ENCODE measurements around the gene DCTN4. TPM values are rescaled to one million over a fixed set of nuclear protein-coding genes. Genes with fewer than 3 reads are reported as not detected.

The DCTN4 gene
- total RNA-seq (2021; ENCODE audit: unreplicated experiment): 66.8 TPM
- polyA plus RNA-seq (2012; ENCODE audit: insufficient read length): 33.5 TPM
- Bru-seq, nascent RNA: percentile 95 among the genes with signal in this experiment
- BruChase-seq, experiment 1, labeled RNA remaining after a 2-hour chase: percentile 93 among the genes with signal in this experiment
- BruChase-seq, experiment 2, labeled RNA remaining after a 6-hour chase: percentile 90 among the genes with signal in this experiment
- long read RNA-seq, full-length matches to known transcripts: 57 of 99 reads
- long read RNA-seq, partial matches to known transcripts: 35 of 99 reads
- long read RNA-seq, other reads (novel, unspliced or antisense): 7 of 99 reads

GRCh38 chr5:150758531-150759333 lies at the start of gene DCTN4:
DCTN4 (minus strand) TSS chr5:150759017; CDS start chr5:150758993, 24 bp downstream.
- Histone ChIP-seq H3K27ac (ENCODE audit: low read length) (peak within 1 kb of the TSS; percentile 100), H3K27me3 (ENCODE audit: control insufficient read depth, insufficient read depth, low read length) (no peaks in the 10 kb centered on the region), H3K36me3 (ENCODE audit: control insufficient read depth, insufficient read depth, low read length) (peaks cover 22% of the 10 kb centered on the region), H3K9me3 (ENCODE audit: control insufficient read depth, insufficient read depth, low read depth, low read length) (no peaks in the 10 kb centered on the region), H3K4me3 (ENCODE audit: low read depth in 2 of 2, low read length in 2 of 2) (peak within 1 kb of the TSS; percentile 66 to 89), H3K4me1 (ENCODE audit: control insufficient read depth, insufficient read depth, low read length) (peaks cover 12% of the 10 kb centered on the region)
- CTCF ChIA-PET: interaction anchor here (0.6 kb wide), 2 partner anchors 362 to 393 kb away, joined by 3 read pairs; no protein-coding TSS in a partner anchor
- peak; percentile 98 for DNase-seq (ENCODE audit: low read depth, low spot score)
- POLR2A ChIA-PET: interaction anchor here (0.6 kb wide), 6 partner anchors 11 to 1414 kb away, joined by 3 to 6 read pairs (median 3); partner anchors contain the start of gene GRPEL2
- intact Hi-C loops (cut with micrococcal nuclease; ENCODE audit: unreplicated experiment): no loop called here
- in situ Hi-C loops (cut with HindIII; ENCODE audit: low pct_unique_long_range_greater_than_20kb, low sequenced_read_pairs): no loop called here
- TF ChIP-seq SIN3A (IDR thresholded peaks at IDR 0.05; ENCODE audit: borderline replicate concordance, insufficient read depth, low read depth, low read length): peak; percentile 75; the same call in 1 of the 2 replicates
- no peak for TF ChIP-seq TCF7L2 (IDR thresholded peaks at IDR 0.05; ENCODE audit: low read depth, low read length)
- peak; percentile 94 for TF ChIP-seq POLR2AphosphoS5 (IDR thresholded peaks at IDR 0.05; ENCODE audit: low read depth, low read length)
- peak in 1 of 2 experiments; percentile 62; a peak in 1 of 4 replicates for TF ChIP-seq REST (IDR thresholded peaks at IDR 0.05; ENCODE audit: insufficient read depth in 1 of 2, low read depth in 2 of 2, low read length in 1 of 2)
- no peak for TF ChIP-seq CTCF (IDR thresholded peaks at IDR 0.05)
- ATAC-seq: peak; percentile 97
- no TSS peak for BruUV-seq (replicated peaks)

- H3K27me3 ChIP-seq (ENCODE audit: control insufficient read depth, insufficient read depth, low read length): no peaks in the 10 kb centered on the region
- no peak for TF ChIP-seq POLR2AphosphoS5 (IDR thresholded peaks at IDR 0.05; ENCODE audit: low read depth, low read length)
- no peak for TF ChIP-seq SIN3A (IDR thresholded peaks at IDR 0.05; ENCODE audit: borderline replicate concordance, insufficient read depth, low read depth, low read length)
- no peak for TF ChIP-seq REST (IDR thresholded peaks at IDR 0.05; ENCODE audit: insufficient read depth in 1 of 2, low read depth in 2 of 2, low read length in 1 of 2)
- no peak for TF ChIP-seq TCF7L2 (IDR thresholded peaks at IDR 0.05; ENCODE audit: low read depth, low read length)
- ATAC-seq (no peak), DNase-seq (ENCODE audit: low read depth, low spot score) (no peak)
- intact Hi-C loops (cut with micrococcal nuclease; ENCODE audit: unreplicated experiment): loop anchor here (10.0 kb wide), 2 partner anchors 240 to 360 kb away; no protein-coding TSS in a partner anchor
- no TSS peak for BruUV-seq (replicated peaks)
- H3K36me3 ChIP-seq (ENCODE audit: control insufficient read depth, insufficient read depth, low read length): no peaks in the 10 kb centered on the region
- 0 out of 2 replicates have a peak, but pooled peaks cover 2% of the 10 kb centered on the region for H3K9me3 ChIP-seq (ENCODE audit: control insufficient read depth, insufficient read depth, low read depth, low read length)
- CTCF ChIA-PET: no interaction called here
- H3K27ac ChIP-seq (ENCODE audit: low read length): no peak overlapping the region
- POLR2A ChIA-PET: no interaction called here
- in situ Hi-C loops (cut with HindIII; ENCODE audit: low pct_unique_long_range_greater_than_20kb, low sequenced_read_pairs): no loop called here
- no peak overlapping the region for H3K4me3 ChIP-seq (ENCODE audit: low read depth in 2 of 2, low read length in 2 of 2)
- peaks cover 12% of the 10 kb centered on the region for H3K4me1 ChIP-seq (ENCODE audit: control insufficient read depth, insufficient read depth, low read length)
Observed at GRCh38 chr5:150804388-150804787, 45.6 kb upstream of the DCTN4 start.

Data from Panc1 (cell line).